DMS153 (cell line): Measurements from ENCODE around the gene TCF19.

ENCODE experiments used
- DNase-seq: peaks from one replicate; lab custom pipeline; 2025; lab: John Stamatoyannopoulos, UW

Gene TCF19

GRCh38 chr6:31209137-31209536, 50.7 kb downstream of the TCF19 start:
- no peak for DNase-seq

- DNase-seq: no peak
These were observed 51.7 kb downstream of the TCF19 start for GRCh38 chr6:31210123-31210522.

- no peak for DNase-seq
These were observed 52.5 kb downstream of the TCF19 start for GRCh38 chr6:31210741-31211532.
